T-helper 17 cell (primary cell): ENCODE measurements around the gene ZNF711. TPM values are rescaled to one million over a fixed set of nuclear protein-coding genes. Genes with fewer than 3 reads are reported as not detected.
"Not testable (repeated sequence)": the region's sequence is repeated elsewhere in the genome, so short reads cannot be mapped to it uniquely, and the experiment has no call there.

Experiments
- ATAC-seq: fragments of 150-1000 bp; cut with Tn5 transposase; 2 replicates; pipeline ENCODE4 v1.10.0; 2021; ENCODE audit warnings: mild to moderate bottlenecking, moderate library complexity
- DNase-seq, 3 donors: peaks; one replicate each; pipeline versions ENCODE4 v3.0.0 to v3.0.0-alpha.2; 2020 to 2021
- H3K9me3 ChIP-seq: one replicate; pipeline ENCODE4 v1.7.0; 2013; ENCODE audit warnings: low read length, mild to moderate bottlenecking; ENCODE audit not compliant: control insufficient read depth, poor library complexity, severe bottlenecking
- H3K27ac Mint-ChIP-seq: one replicate; pipeline ENCODE4 v1.8.0; 2022; ENCODE audit warnings: mild to moderate bottlenecking, moderate library complexity, mixed read lengths
- H3K27me3 Mint-ChIP-seq: one replicate; pipeline ENCODE4 v1.8.0; 2022; ENCODE audit warnings: mixed read lengths
- H3K36me3 Mint-ChIP-seq: one replicate; pipeline ENCODE4 v1.8.0; 2022; ENCODE audit warnings: low read depth, mixed read lengths
- H3K4me1 Mint-ChIP-seq: one replicate; pipeline ENCODE4 v1.8.0; 2022; ENCODE audit warnings: mild to moderate bottlenecking, mixed read lengths
- H3K4me3 Mint-ChIP-seq: one replicate; pipeline ENCODE4 v1.8.0; 2022; ENCODE audit warnings: mild to moderate bottlenecking, moderate library complexity, mixed read lengths
- total RNA-seq, 4 donors: library from RNA in 2 of 4; stranded (reverse) in 2 of 4; gene quantifications; one replicate each; pipeline ENCODE4 v1.2.3 and lab custom pipeline; 2022 to 2026

ZNF711 gene
- total RNA-seq: 1 to 10 TPM in 1 of 2 donors, under 1 TPM in 1; 0.70 to 1.8 TPM
- 1.7 to 4.5 reads per million in 2 donors for total RNA-seq (lab: John Stamatoyannopoulos, UW)

- ATAC-seq: peak; percentile 60
- no peaks in the 10 kb centered on the region for H3K9me3 ChIP-seq
- peaks cover 6% of the 10 kb centered on the region for H3K27me3 Mint-ChIP-seq
- peaks cover 14% of the 10 kb centered on the region for H3K4me1 Mint-ChIP-seq
- no peaks in the 10 kb centered on the region for H3K36me3 Mint-ChIP-seq
- peak within 1 kb of the TSS; percentile 93 for H3K4me3 Mint-ChIP-seq
- H3K27ac Mint-ChIP-seq: peak within 1 kb of the TSS; percentile 61
- DNase-seq: no peak
These were observed at the start of gene ZNF711, which contains the start of gene SATL1 for GRCh38 chrX:85243761-85244449. Gene ZNF711 (plus strand): TSS chrX:85243991. CDS start chrX:85247573, 3,582 bp downstream. Gene SATL1 (minus strand): TSS chrX:85243779. CDS start chrX:85108968, 134,811 bp downstream.

GRCh38 chrX:85196319-85196718 lies 47.5 kb upstream of the ZNF711 start:
- no peaks in the 10 kb centered on the region for H3K9me3 ChIP-seq
- Mint-ChIP-seq H3K36me3 (no peaks in the 10 kb centered on the region), H3K27ac (no peak overlapping the region), H3K4me3 (no peak overlapping the region), H3K27me3 (no peaks in the 10 kb centered on the region), H3K4me1 (no peaks in the 10 kb centered on the region)
- DNase-seq (no peak), ATAC-seq (no peak)

GRCh38 chrX:85203461-85203970 lies 40.3 kb upstream of the ZNF711 start:
- H3K9me3 ChIP-seq: no peaks in the 10 kb centered on the region
- Mint-ChIP-seq H3K27me3 (no peaks in the 10 kb centered on the region), H3K4me3 (no peak overlapping the region), H3K27ac (no peak overlapping the region), H3K36me3 (no peaks in the 10 kb centered on the region), H3K4me1 (no peaks in the 10 kb centered on the region)
- ATAC-seq: no peak
- DNase-seq: no peak

GRCh38 chrX:85213792-85214530 lies 29.8 kb upstream of the ZNF711 start:
- no peaks in the 10 kb centered on the region for H3K9me3 ChIP-seq
- no peaks in the 10 kb centered on the region for H3K36me3 Mint-ChIP-seq
- no peaks in the 10 kb centered on the region for H3K27me3 Mint-ChIP-seq
- DNase-seq (no peak), ATAC-seq (no peak)
- no peak overlapping the region for H3K27ac Mint-ChIP-seq
- H3K4me1 Mint-ChIP-seq: no peaks in the 10 kb centered on the region
- no peak overlapping the region for H3K4me3 Mint-ChIP-seq

- Mint-ChIP-seq H3K27me3 (no peaks in the 10 kb centered on the region), H3K4me1 (no peaks in the 10 kb centered on the region), H3K27ac (no peak overlapping the region), H3K36me3 (no peaks in the 10 kb centered on the region), H3K4me3 (no peak overlapping the region)
- DNase-seq: no peak
- H3K9me3 ChIP-seq: no peaks in the 10 kb centered on the region
- no peak for ATAC-seq
These were observed 27.8 kb upstream of the ZNF711 start for GRCh38 chrX:85215946-85216345.

- H3K27me3 Mint-ChIP-seq: no peaks in the 10 kb centered on the region
- no peak for ATAC-seq
- H3K9me3 ChIP-seq: no peaks in the 10 kb centered on the region
- peak overlapping the region; percentile 14 for H3K27ac Mint-ChIP-seq
- no peaks in the 10 kb centered on the region for H3K36me3 Mint-ChIP-seq
- H3K4me3 Mint-ChIP-seq: peak overlapping the region; percentile 67
- H3K4me1 Mint-ChIP-seq: no peaks in the 10 kb centered on the region
- no peak for DNase-seq
These were observed 22.4 kb upstream of the ZNF711 start for GRCh38 chrX:85221361-85221760.

- ATAC-seq: no peak
- no peak for DNase-seq
- Mint-ChIP-seq H3K4me1 (no peaks in the 10 kb centered on the region), H3K27ac (no peak overlapping the region), H3K4me3 (no peak overlapping the region), H3K27me3 (no peaks in the 10 kb centered on the region), H3K36me3 (no peaks in the 10 kb centered on the region)
- no peaks in the 10 kb centered on the region for H3K9me3 ChIP-seq
These were observed 20.4 kb upstream of the ZNF711 start for GRCh38 chrX:85223359-85223758.

- ATAC-seq (no peak), DNase-seq (no peak)
- Mint-ChIP-seq H3K4me3 (peak overlapping the region; percentile 93), H3K27me3 (peaks cover 6% of the 10 kb centered on the region), H3K27ac (peak overlapping the region; percentile 61), H3K4me1 (peaks cover 14% of the 10 kb centered on the region), H3K36me3 (no peaks in the 10 kb centered on the region)
- H3K9me3 ChIP-seq: no peaks in the 10 kb centered on the region
These were observed 636 bp upstream of the ZNF711 start for GRCh38 chrX:85243155-85243554.

- peak; percentile 45 for ATAC-seq
- no peak for DNase-seq
- peaks cover 6% of the 10 kb centered on the region for H3K27me3 Mint-ChIP-seq
- peak overlapping the region; percentile 93 for H3K4me3 Mint-ChIP-seq
- H3K4me1 Mint-ChIP-seq: peaks cover 14% of the 10 kb centered on the region
- no peaks in the 10 kb centered on the region for H3K36me3 Mint-ChIP-seq
- peak overlapping the region; percentile 61 for H3K27ac Mint-ChIP-seq
- no peaks in the 10 kb centered on the region for H3K9me3 ChIP-seq
These were observed 840 bp downstream of the ZNF711 start for GRCh38 chrX:85244450-85245211.

- not testable (repeated sequence) for H3K9me3 ChIP-seq, H3K27me3 Mint-ChIP-seq, H3K36me3 Mint-ChIP-seq, H3K4me3 Mint-ChIP-seq, ATAC-seq, H3K27ac Mint-ChIP-seq, DNase-seq, H3K4me1 Mint-ChIP-seq
These were observed 41.5 kb downstream of the ZNF711 start for GRCh38 chrX:85285286-85285685.

- DNase-seq (no peak), ATAC-seq (no peak)
- no peaks in the 10 kb centered on the region for H3K9me3 ChIP-seq
- no peaks in the 10 kb centered on the region for H3K27me3 Mint-ChIP-seq
- no peak overlapping the region for H3K4me3 Mint-ChIP-seq
- H3K36me3 Mint-ChIP-seq: no peaks in the 10 kb centered on the region
- H3K27ac Mint-ChIP-seq: no peak overlapping the region
- H3K4me1 Mint-ChIP-seq: no peaks in the 10 kb centered on the region
These were observed 45.4 kb downstream of the ZNF711 start for GRCh38 chrX:85288992-85289723.

GRCh38 chrX:85303544-85303943 lies 59.8 kb downstream of the ZNF711 start:
- Mint-ChIP-seq H3K27ac (no peak overlapping the region), H3K27me3 (no peaks in the 10 kb centered on the region), H3K4me3 (no peak overlapping the region), H3K4me1 (no peaks in the 10 kb centered on the region), H3K36me3 (no peaks in the 10 kb centered on the region)
- DNase-seq (no peak), ATAC-seq (no peak)
- H3K9me3 ChIP-seq: no peaks in the 10 kb centered on the region
